HG03175 (cell line): ENCODE results near the gene NUP98.

ENCODE experiments used
- ATAC-seq: cut with Tn5 transposase; IDR thresholded peaks from one replicate; pipeline ENCODE4 v1.9.1; 2021; ENCODE audit warnings: mild to moderate bottlenecking, moderate library complexity; ENCODE audit not compliant: unreplicated experiment

The NUP98 gene

GRCh38 chr11:3738723-3739122 is 58.6 kb downstream of the NUP98 start:
- no peak for ATAC-seq

GRCh38 chr11:3738241-3738640 is 59.1 kb downstream of the NUP98 start:
- no peak for ATAC-seq

GRCh38 chr11:3737386-3737933 is 59.9 kb downstream of the NUP98 start:
- ATAC-seq: no peak

DNA sequence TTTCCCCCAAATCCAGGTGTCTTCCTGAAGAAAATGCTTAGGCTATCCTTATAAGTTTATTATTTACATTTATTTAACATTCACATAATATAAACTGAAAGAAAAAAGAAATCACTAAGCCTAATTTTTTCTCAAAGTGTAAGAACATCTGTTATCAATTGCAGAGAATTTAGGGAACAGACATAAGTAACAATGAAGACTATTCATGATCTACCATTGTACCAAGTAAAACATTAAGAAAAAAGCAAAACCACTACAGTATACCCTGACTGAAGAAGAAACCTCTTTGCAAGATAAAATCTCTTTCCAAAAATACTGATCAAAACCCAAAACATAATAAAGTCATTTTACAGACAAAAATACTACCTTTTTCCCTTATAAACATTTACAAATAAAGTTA is 60.5 kb downstream of the NUP98 start:
- ATAC-seq: no peak

- no peak for ATAC-seq
These were observed 61.5 kb downstream of the NUP98 start for GRCh38 chr11:3735827-3736226.

DNA sequence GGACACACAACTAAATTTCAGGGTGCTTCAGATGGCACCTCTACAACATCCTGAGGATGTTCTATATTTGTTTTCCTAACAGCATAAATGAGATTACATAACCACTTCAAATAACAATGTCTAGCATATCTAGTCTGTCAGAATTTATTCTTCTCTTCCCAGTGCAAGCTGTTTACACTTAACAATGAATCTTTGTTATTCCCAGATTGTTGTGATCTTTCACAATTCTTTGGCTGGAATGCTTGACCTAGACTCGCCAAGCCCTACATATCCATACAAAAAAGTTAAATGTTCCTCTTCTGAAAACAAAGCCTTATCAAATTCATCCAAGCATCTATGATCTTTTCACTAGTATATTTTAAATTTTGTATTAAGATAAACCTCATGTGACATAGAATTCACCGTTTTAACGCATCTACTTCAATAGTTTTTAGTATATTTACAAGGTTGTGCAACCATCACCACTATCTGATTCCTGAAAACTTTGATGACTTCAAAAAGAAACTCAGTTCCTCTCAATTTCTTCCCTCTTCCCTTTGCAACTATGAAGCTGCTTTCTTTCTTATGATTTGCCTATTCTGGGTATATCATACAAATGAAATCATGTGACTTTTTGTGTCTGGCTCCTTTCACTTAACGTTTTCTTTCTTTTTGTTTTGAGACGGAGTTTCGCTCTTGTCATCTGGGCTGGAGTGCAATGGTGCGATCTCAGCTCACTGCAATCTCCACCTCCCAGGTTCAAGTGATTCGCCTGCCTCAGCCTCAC is 64.5 kb downstream of the NUP98 start:
- ATAC-seq: no peak

DNA sequence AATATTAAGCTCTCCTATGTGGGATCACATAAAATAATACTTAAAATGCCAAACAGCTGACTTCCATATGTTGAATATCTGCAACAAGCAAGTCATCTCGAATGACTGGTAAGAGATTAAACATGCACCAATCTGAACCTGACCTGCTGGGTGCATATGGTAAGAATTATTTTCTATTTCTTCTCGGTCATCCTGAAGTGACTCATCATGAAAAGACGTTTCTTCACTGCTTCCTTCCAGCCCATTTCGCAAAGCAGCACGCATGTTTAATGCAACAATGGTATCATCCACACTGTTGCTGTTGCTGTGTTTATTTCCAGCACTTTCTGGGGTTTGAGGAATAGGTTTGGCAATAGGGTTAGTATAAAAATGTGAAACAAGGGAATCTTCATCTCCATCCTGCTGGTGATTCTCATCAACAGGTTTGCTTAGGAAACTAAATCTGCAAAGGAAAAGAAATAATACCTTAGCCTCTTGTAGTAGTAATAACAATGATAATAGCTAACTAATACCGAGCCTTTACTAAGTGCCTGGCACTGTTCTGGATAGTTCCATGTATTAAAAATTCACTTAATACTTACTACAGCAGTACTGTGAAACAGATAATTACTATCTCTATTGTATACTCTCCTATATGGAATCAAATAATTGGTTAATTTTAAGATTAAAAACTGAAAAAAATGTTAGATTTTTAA is 74.2 kb downstream of the NUP98 start:
- no peak for ATAC-seq

- no peak for ATAC-seq
These were observed 75.3 kb downstream of the NUP98 start for GRCh38 chr11:3722100-3722499.

- ATAC-seq: no peak
These were observed 76.4 kb downstream of the NUP98 start for GRCh38 chr11:3720997-3721396.

DNA sequence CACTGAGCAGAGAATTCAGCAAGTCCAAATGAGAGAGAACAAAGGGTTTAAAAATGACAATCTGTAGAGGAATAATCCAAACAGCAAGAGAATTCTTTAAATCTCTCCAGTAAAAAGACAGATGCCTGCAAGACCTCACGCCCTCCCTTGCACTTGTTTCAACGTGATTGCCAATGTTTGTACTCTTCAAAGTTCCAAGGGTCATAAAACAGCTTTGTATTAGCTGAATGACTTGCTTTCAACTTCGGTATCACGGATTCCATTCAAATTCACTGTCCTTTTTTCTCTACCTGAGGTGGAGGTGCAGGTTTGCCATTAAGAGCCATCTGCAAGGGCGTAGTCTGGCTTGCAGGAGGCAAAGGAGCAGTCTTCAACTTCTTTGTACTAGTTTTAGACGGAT is 85.1 kb downstream of the NUP98 start:
- no peak for ATAC-seq

GRCh38 chr11:3710485-3711259 is 86.7 kb downstream of the NUP98 start:
- no peak for ATAC-seq

DNA sequence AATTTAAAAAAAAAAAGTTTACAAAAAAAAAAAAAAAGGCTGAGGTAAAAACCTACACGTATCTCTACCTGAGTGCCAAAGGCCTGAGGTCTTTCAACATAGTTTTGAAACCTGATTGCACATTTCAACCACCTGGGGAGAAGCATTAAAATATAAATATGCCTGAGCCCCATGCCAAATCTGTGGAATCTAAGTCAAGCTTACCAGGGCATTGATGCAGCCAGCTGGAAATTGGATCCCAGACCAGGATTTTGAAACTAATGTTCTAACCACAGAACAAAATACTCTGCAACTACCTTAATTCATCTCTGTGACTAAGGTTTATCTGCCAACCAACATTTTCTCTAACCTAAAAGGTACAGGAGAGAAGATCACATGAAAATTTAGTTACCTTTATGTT is 87.4 kb downstream of the NUP98 start:
- ATAC-seq: no peak

DNA sequence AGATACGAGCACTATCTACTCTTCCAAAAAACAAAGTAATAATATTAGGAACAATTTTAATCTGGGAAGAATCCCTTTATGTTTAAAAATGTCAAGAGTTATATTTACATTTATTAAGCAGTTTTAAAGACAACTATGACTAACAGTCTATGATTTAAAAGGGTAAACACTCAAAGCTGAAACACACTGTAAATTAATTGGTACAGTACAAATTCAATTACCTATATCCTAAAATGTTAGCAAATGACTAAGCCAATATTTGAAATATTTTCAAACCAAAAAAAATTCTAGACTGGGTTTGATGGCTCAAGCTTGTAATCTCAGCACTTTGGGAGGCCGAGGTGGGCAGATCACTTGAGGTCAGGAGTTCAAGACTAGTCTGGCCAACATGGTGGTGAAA is 90.2 kb downstream of the NUP98 start:
- no peak for ATAC-seq

- ATAC-seq: no peak
These were observed 94.0 kb downstream of the NUP98 start for GRCh38 chr11:3703383-3703782.

- no peak for ATAC-seq
These were observed 96.4 kb downstream of the NUP98 start for GRCh38 chr11:3700910-3701309.

- ATAC-seq: no peak
These were observed 96.9 kb downstream of the NUP98 start for GRCh38 chr11:3700410-3700809.

- ATAC-seq: no peak
These were observed 110.6 kb downstream of the NUP98 start for GRCh38 chr11:3686751-3687150.

GRCh38 chr11:3685923-3686322 is 111.4 kb downstream of the NUP98 start:
- no peak for ATAC-seq

GRCh38 chr11:3684819-3685172 is 112.6 kb downstream of the NUP98 start:
- ATAC-seq: no peak

DNA sequence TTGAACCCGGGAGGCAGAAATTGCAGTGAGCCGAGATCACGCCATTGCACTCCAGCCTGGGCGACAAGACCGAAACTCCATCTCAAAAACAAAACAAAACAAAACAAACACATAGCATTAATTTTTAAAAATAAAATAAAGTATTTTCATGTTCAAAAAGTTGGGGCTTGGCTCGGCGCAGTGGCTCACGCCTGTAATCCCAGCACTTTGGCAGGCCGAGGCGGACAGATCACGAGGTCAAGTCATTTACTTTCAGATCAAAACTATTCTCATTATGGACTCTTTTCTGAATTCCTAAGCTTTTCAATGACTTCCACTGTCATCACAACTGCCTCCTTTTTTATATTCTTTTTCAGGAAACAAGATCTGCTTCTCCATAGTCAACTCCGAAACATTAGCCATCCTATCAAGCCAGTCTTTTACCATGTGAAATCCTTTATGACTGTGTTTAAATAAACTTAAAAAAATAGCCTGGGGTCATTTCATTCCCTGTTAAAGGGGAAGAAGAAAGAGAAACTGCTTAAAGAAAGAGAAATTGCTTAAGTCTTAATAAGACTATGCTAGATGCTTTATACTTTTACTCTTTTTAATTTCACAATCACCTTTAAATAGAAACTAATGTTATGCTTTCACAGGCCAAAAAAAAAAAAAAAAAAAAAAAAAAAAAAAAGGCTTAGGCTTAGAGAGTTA is 113.1 kb downstream of the NUP98 start:
- no peak for ATAC-seq

DNA sequence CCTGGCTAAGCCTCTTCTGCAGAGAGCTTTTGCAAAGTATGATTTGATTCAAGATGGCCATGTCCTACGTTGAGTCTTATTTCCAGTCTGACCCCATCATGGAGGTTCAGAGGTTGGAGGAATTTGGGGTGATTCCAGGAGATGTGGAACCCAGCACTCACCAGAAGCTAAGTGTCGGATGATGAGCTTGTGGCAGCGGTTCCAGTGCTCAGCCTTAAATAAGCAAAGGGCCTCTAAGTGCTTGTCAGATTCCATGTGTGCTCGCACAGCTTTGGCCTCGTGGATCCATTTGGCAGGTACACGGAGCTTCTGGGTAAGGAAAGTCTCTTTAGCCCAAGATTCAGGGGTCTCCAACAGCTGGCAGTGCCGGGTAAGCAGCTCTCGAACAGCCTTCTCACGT is 114.3 kb downstream of the NUP98 start:
- no peak for ATAC-seq
